Measurements from ENCODE around the gene IMMT. TPM values are rescaled to one million over a fixed set of nuclear protein-coding genes. Genes with fewer than 3 reads are reported as not detected.

IMMT gene
- total RNA-seq, 5 donors from 2014 or later (not counting 1 experiment from before 2014, with no cell fraction given) = 71.0 to 93.5 (median 75.2) TPM

- POLR2A ChIA-PET = no interaction called here
- no peak for ATAC-seq (replicated peaks in 1 of 4)
- H3K9me3 ChIP-seq = no peaks in the 10 kb centered on the region
Measured at GRCh38 chr2:86097913-86098312, 97.3 kb downstream of the IMMT start.

GRCh38 chr2:86097114-86097896 lies 98.0 kb downstream of the IMMT start:
- Mint-ChIP-seq H3K9me3 (no peaks in the 10 kb centered on the region), H3K27me3 (no peaks in the 10 kb centered on the region), H3K4me1 (peaks cover 18 to 26% (median 20%) of the 10 kb centered on the region in 3 donors), H3K36me3 (peaks cover 51% of the 10 kb centered on the region), H3K27ac (peak overlapping the region in 1 of 2 donors; percentile 42), H3K4me3 (no peak overlapping the region)
- Histone ChIP-seq H3K36me3 (ENCODE audit: control insufficient read depth in 2 of 2, extremely low read depth in 1 of 2, insufficient read depth in 1 of 2, low read length in 1 of 2) (peaks cover 8 to 47% of the 10 kb centered on the region in 2 donors), H3K9me3 (no peaks in the 10 kb centered on the region), H3K27me3 (replicated peaks in 1 of 2; ENCODE audit: control insufficient read depth in 2 of 2, extremely low read depth in 1 of 2, insufficient read depth in 2 of 2, low read length in 1 of 2) (no peaks in the 10 kb centered on the region), H3K4me3 (ENCODE audit: control insufficient read depth in 1 of 2, extremely low read depth in 1 of 2, low read length in 1 of 2) (no peak overlapping the region), H3K4me1 (ENCODE audit: control insufficient read depth in 1 of 2, extremely low read depth in 1 of 2, insufficient read depth in 2 of 2, low read length in 2 of 2) (no peaks in the 10 kb centered on the region), H3K27ac (ENCODE audit: low read length) (no peak overlapping the region)
- WGBS (ENCODE audit: insufficient coverage) = no CpG with 5 or more reads among the region's 3 CpGs
- DNase-seq = no peak
- ChIA-PET CTCF (interaction anchor here in 1 of 2 donors (1.3 kb wide), 1 partner anchor 9 kb away, joined by 3 read pairs; the partner anchor contains the start of genes POLR1A and PTCD3), POLR2A (no interaction called here)
- no peak for ATAC-seq (replicated peaks in 1 of 4)

More at GRCh38 chr2:86097913-86098312, 97.3 kb downstream of the IMMT start:
- Mint-ChIP-seq H3K4me3 (no peak overlapping the region), H3K9me3 (no peaks in the 10 kb centered on the region), H3K4me1 (peaks cover 23 to 32% (median 25%) of the 10 kb centered on the region in 3 donors), H3K27me3 (no peaks in the 10 kb centered on the region), H3K27ac (peak overlapping the region in 1 of 2 donors; percentile 51), H3K36me3 (peaks cover 56% of the 10 kb centered on the region)
- no peak overlapping the region for H3K27ac ChIP-seq (ENCODE audit: low read length)
- CTCF ChIA-PET = interaction anchor here in 1 of 2 donors (0.7 kb wide), 1 partner anchor 270 kb away, joined by 3 read pairs; no protein-coding TSS in a partner anchor
- no peak for DNase-seq
- WGBS (ENCODE audit: insufficient coverage) = no CpG with 5 or more reads among the region's 1 CpG
- no peaks in the 10 kb centered on the region for H3K27me3 ChIP-seq (replicated peaks in 1 of 2; ENCODE audit: control insufficient read depth in 2 of 2, extremely low read depth in 1 of 2, insufficient read depth in 2 of 2, low read length in 1 of 2)
- no peak overlapping the region for H3K4me3 ChIP-seq (ENCODE audit: control insufficient read depth in 1 of 2, extremely low read depth in 1 of 2, low read length in 1 of 2)
- peaks cover 8 to 51% of the 10 kb centered on the region in 2 donors for H3K36me3 ChIP-seq (ENCODE audit: control insufficient read depth in 2 of 2, extremely low read depth in 1 of 2, insufficient read depth in 1 of 2, low read length in 1 of 2)
- H3K4me1 ChIP-seq (ENCODE audit: control insufficient read depth in 1 of 2, extremely low read depth in 1 of 2, insufficient read depth in 2 of 2, low read length in 2 of 2) = no peaks in the 10 kb centered on the region

- no peaks in the 10 kb centered on the region for H3K9me3 ChIP-seq
- no CpG with 5 or more reads among the region's 1 CpG for WGBS (ENCODE audit: insufficient coverage)
- Mint-ChIP-seq H3K27ac (no peak overlapping the region), H3K4me1 (peaks cover 11 to 17% (median 15%) of the 10 kb centered on the region in 3 donors), H3K36me3 (peaks cover 60% of the 10 kb centered on the region), H3K9me3 (no peaks in the 10 kb centered on the region), H3K27me3 (no peaks in the 10 kb centered on the region), H3K4me3 (no peak overlapping the region)
- CTCF ChIA-PET = no interaction called here
- POLR2A ChIA-PET = no interaction called here
- H3K27me3 ChIP-seq (replicated peaks in 1 of 2; ENCODE audit: control insufficient read depth in 2 of 2, extremely low read depth in 1 of 2, insufficient read depth in 2 of 2, low read length in 1 of 2) = no peaks in the 10 kb centered on the region
- H3K4me1 ChIP-seq (ENCODE audit: control insufficient read depth in 1 of 2, extremely low read depth in 1 of 2, insufficient read depth in 2 of 2, low read length in 2 of 2) = no peaks in the 10 kb centered on the region
- H3K27ac ChIP-seq (ENCODE audit: low read length) = no peak overlapping the region
- H3K4me3 ChIP-seq (ENCODE audit: control insufficient read depth in 1 of 2, extremely low read depth in 1 of 2, low read length in 1 of 2) = no peak overlapping the region
- peaks cover 6 to 59% of the 10 kb centered on the region in 2 donors for H3K36me3 ChIP-seq (ENCODE audit: control insufficient read depth in 2 of 2, extremely low read depth in 1 of 2, insufficient read depth in 1 of 2, low read length in 1 of 2)
- ATAC-seq (replicated peaks in 1 of 4) (no peak), DNase-seq (no peak)
Measured at GRCh38 chr2:86094229-86094628, 101.0 kb downstream of the IMMT start.

Other genes with a start within 250 kb of the IMMT start
- 10 to 100 TPM; 22.0 to 28.7 (median 25.7) TPM for gene POLR1A, start 89.6 kb downstream of the IMMT start, total RNA-seq
- gene PTCD3, start 89.2 kb downstream of the IMMT start, total RNA-seq = 100 to 1,000 TPM; 145 to 153 (median 151) TPM
- 10 to 100 TPM in 4 of 5 donors, 1 to 10 TPM in 1; 6.4 to 25.9 (median 21.8) TPM for gene MRPL35, start 4.0 kb upstream of the IMMT start, total RNA-seq
- gene REEP1, start 142.2 kb upstream of the IMMT start, total RNA-seq = 1 to 10 TPM in 1 of 5 donors, under 1 TPM in 3, not detected in 1; 0.12 to 1.0 (median 0.18) TPM
- 100 to 1,000 TPM; 140 to 168 (median 145) TPM for gene KDM3A, start 245.9 kb upstream of the IMMT start, total RNA-seq

Data from T-cell (primary cell).